ENCODE data around the gene TCEA2.

The TCEA2 gene

DNA sequence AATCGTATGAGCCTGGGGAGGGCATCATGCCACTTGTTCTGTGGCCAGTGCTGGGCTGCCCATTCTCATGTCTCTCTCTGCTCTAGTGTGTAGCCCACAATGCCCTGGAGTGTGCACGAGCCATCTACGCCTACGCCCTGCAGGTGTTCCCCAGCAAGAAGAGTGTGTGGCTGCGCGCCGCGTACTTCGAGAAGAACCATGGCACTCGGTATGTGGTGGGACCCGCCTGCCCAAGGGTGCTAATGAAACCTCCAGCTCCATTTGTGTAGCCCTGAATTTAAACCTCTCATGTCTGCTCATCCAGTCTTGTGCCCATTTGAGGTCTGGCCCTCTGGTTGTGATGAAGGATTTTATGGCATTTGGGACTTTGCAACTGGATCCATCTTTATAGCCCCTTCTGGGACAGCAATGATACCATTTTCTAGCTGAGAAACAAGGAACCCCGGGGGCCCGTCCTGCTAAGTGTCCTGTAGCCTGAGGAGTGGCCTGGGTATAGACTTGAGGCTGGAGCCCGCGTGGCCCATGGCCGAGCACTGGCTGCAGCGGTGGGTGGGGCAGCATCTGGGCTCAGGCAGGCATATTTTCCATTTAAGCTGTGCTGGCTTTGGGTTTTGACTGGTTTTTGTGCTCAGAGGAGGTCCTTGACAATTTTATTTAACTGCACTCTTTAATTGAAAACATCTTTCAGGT is 40.2 kb upstream of the TCEA2 start:
- Histone ChIP-seq H3K4me2 (ENCODE audit: low read length, poor library complexity, severe bottlenecking) (no peak overlapping the region), H2BK5ac (ENCODE audit: low read depth, low read length, poor library complexity, severe bottlenecking) (no peak overlapping the region), H3K27ac (ENCODE audit: low read length, poor library complexity, severe bottlenecking) (no peak overlapping the region), H3K36me3 (ENCODE audit: control insufficient read depth in 1 of 2, insufficient read depth in 2 of 2, low read depth in 1 of 2, low read length in 2 of 2) (peaks cover 89 to 92% of the 10 kb centered on the region in 2 experiments), H2BK12ac (ENCODE audit: low read length in 2 of 2) (no peak overlapping the region), H3K9me3 (ENCODE audit: control insufficient read depth, low read length) (no peaks in the 10 kb centered on the region), H3K18ac (ENCODE audit: low read depth in 1 of 2, low read length in 2 of 2) (no peak overlapping the region), H2AFZ (ENCODE audit: low read depth, low read length) (no peak overlapping the region), H3K4ac (ENCODE audit: low read depth in 1 of 2, low read length in 2 of 2) (no peak overlapping the region), H3K4me3 (ENCODE audit: insufficient read depth in 1 of 2, low read depth in 1 of 2, low read length in 2 of 2) (no peak overlapping the region), H3K4me1 (ENCODE audit: control insufficient read depth, insufficient read depth, low read depth, low read length) (peaks cover 7% of the 10 kb centered on the region), H2AK5ac (ENCODE audit: low read length, severe bottlenecking) (no peak overlapping the region), H3K23ac (ENCODE audit: low read length in 2 of 2) (no peak overlapping the region), H4K8ac (ENCODE audit: low read length) (no peak overlapping the region), H3K14ac (ENCODE audit: low read length in 2 of 2) (no peak overlapping the region), H4K91ac (ENCODE audit: low read length) (no peak overlapping the region), H3K27me3 (ENCODE audit: control insufficient read depth in 1 of 2, insufficient read depth in 1 of 2, low read length in 2 of 2) (no peaks in the 10 kb centered on the region), H2BK120ac (ENCODE audit: low read depth, low read length) (no peak overlapping the region), H3K79me1 (replicated peaks; ENCODE audit: low read length, poor library complexity, severe bottlenecking) (peaks cover 46% of the 10 kb centered on the region), H3K9ac (ENCODE audit: low read length) (no peak overlapping the region), H2BK15ac (ENCODE audit: low read depth, poor library complexity, severe bottlenecking) (no peak overlapping the region)
- no peak for DNase-seq
- 98% methylated on average over 17 of the region's 17 CpGs for WGBS

GRCh38 chr20:64023361-64024140 is 39.4 kb upstream of the TCEA2 start:
- Histone ChIP-seq H3K27ac (ENCODE audit: low read length, poor library complexity, severe bottlenecking) (no peak overlapping the region), H2BK120ac (ENCODE audit: low read depth, low read length) (no peak overlapping the region), H2BK12ac (ENCODE audit: low read length in 2 of 2) (no peak overlapping the region), H3K36me3 (ENCODE audit: control insufficient read depth in 1 of 2, insufficient read depth in 2 of 2, low read depth in 1 of 2, low read length in 2 of 2) (peaks cover 89 to 92% of the 10 kb centered on the region in 2 experiments), H2BK5ac (ENCODE audit: low read depth, low read length, poor library complexity, severe bottlenecking) (no peak overlapping the region), H3K4me3 (ENCODE audit: insufficient read depth in 1 of 2, low read depth in 1 of 2, low read length in 2 of 2) (no peak overlapping the region), H2AFZ (ENCODE audit: low read depth, low read length) (no peak overlapping the region), H2AK5ac (ENCODE audit: low read length, severe bottlenecking) (no peak overlapping the region), H4K91ac (ENCODE audit: low read length) (no peak overlapping the region), H3K79me1 (replicated peaks; ENCODE audit: low read length, poor library complexity, severe bottlenecking) (peaks cover 47% of the 10 kb centered on the region), H3K4ac (ENCODE audit: low read depth in 1 of 2, low read length in 2 of 2) (no peak overlapping the region), H3K4me2 (ENCODE audit: low read length, poor library complexity, severe bottlenecking) (no peak overlapping the region), H3K18ac (ENCODE audit: low read depth in 1 of 2, low read length in 2 of 2) (no peak overlapping the region), H2BK15ac (ENCODE audit: low read depth, poor library complexity, severe bottlenecking) (no peak overlapping the region), H4K8ac (ENCODE audit: low read length) (no peak overlapping the region), H3K23ac (ENCODE audit: low read length in 2 of 2) (no peak overlapping the region), H3K4me1 (ENCODE audit: control insufficient read depth, insufficient read depth, low read depth, low read length) (peaks cover 7% of the 10 kb centered on the region), H3K9me3 (ENCODE audit: control insufficient read depth, low read length) (no peaks in the 10 kb centered on the region), H3K14ac (ENCODE audit: low read length in 2 of 2) (no peak overlapping the region), H3K27me3 (ENCODE audit: control insufficient read depth in 1 of 2, insufficient read depth in 1 of 2, low read length in 2 of 2) (no peaks in the 10 kb centered on the region), H3K9ac (ENCODE audit: low read length) (no peak overlapping the region)
- no peak for DNase-seq
- 93% methylated on average over 15 of the region's 15 CpGs for WGBS

GRCh38 chr20:64024141-64024990 is 38.6 kb upstream of the TCEA2 start:
- H3K18ac ChIP-seq (ENCODE audit: low read depth in 1 of 2, low read length in 2 of 2): no peak overlapping the region
- no peak overlapping the region for H3K4me2 ChIP-seq (ENCODE audit: low read length, poor library complexity, severe bottlenecking)
- peaks cover 42% of the 10 kb centered on the region for H3K79me1 ChIP-seq (replicated peaks; ENCODE audit: low read length, poor library complexity, severe bottlenecking)
- peaks cover 7% of the 10 kb centered on the region for H3K4me1 ChIP-seq (ENCODE audit: control insufficient read depth, insufficient read depth, low read depth, low read length)
- H2BK120ac ChIP-seq (ENCODE audit: low read depth, low read length): no peak overlapping the region
- H3K14ac ChIP-seq (ENCODE audit: low read length in 2 of 2): no peak overlapping the region
- H2BK12ac ChIP-seq (ENCODE audit: low read length in 2 of 2): no peak overlapping the region
- no peak overlapping the region for H3K4ac ChIP-seq (ENCODE audit: low read depth in 1 of 2, low read length in 2 of 2)
- H3K27me3 ChIP-seq (ENCODE audit: control insufficient read depth in 1 of 2, insufficient read depth in 1 of 2, low read length in 2 of 2): no peaks in the 10 kb centered on the region
- no peak overlapping the region for H3K27ac ChIP-seq (ENCODE audit: low read length, poor library complexity, severe bottlenecking)
- no peak for DNase-seq
- no peaks in the 10 kb centered on the region for H3K9me3 ChIP-seq (ENCODE audit: control insufficient read depth, low read length)
- H2BK15ac ChIP-seq (ENCODE audit: low read depth, poor library complexity, severe bottlenecking): no peak overlapping the region
- no peak overlapping the region for H2AK5ac ChIP-seq (ENCODE audit: low read length, severe bottlenecking)
- no peak overlapping the region for H3K23ac ChIP-seq (ENCODE audit: low read length in 2 of 2)
- no peak overlapping the region for H2AFZ ChIP-seq (ENCODE audit: low read depth, low read length)
- no peak overlapping the region for H3K4me3 ChIP-seq (ENCODE audit: insufficient read depth in 1 of 2, low read depth in 1 of 2, low read length in 2 of 2)
- H3K36me3 ChIP-seq (ENCODE audit: control insufficient read depth in 1 of 2, insufficient read depth in 2 of 2, low read depth in 1 of 2, low read length in 2 of 2): peaks cover 90% of the 10 kb centered on the region in 2 experiments
- no peak overlapping the region for H3K9ac ChIP-seq (ENCODE audit: low read length)
- no peak overlapping the region for H4K8ac ChIP-seq (ENCODE audit: low read length)
- no peak overlapping the region for H2BK5ac ChIP-seq (ENCODE audit: low read depth, low read length, poor library complexity, severe bottlenecking)
- 95% methylated on average over 16 of the region's 17 CpGs for WGBS
- H4K91ac ChIP-seq (ENCODE audit: low read length): peak overlapping the region; percentile 56

Measured in mesenchymal stem cell (in vitro differentiated cells and primary cell).